Right lobe of liver (tissue), 4 donors: ENCODE measurements around the gene CLEC4M.

Source experiments
- CTCF ChIP-seq, 4 donors: fragments of 200-600 bp in 3 of 4; fragments of 450-650 bp in 1 of 4; IDR thresholded peaks; one replicate each; pipeline versions ENCODE4 v1.5.1 to v1.8.0; 2016 to 2022; ENCODE audit warnings: antibody characterized with exemption in 4 of 4, mild to moderate bottlenecking in 2 of 4
- POLR2A ChIP-seq: fragments of 450-650 bp; IDR thresholded peaks from one replicate; pipeline ENCODE4 v1.6.1; 2017; ENCODE audit warnings: antibody characterized with exemption, mild to moderate bottlenecking
- donor health status: DM: no; HTN: no; CAD: no.
- donor health status: DM: no; HTN: no; CAD: no.
- donor health status: DM: no; HTN: yes; CAD: no.

- no peak for TF ChIP-seq POLR2A
- TF ChIP-seq CTCF (IDR thresholded peaks at IDR 0.05) = no peak
Observed at GRCh38 chr19:7732045-7732444, 31.0 kb upstream of the CLEC4M start, which contains the start of gene CLEC4G.
